ENCODE data around the gene TBC1D8. TPM values are rescaled to one million over a fixed set of nuclear protein-coding genes. Genes with fewer than 3 reads are reported as not detected.

Gene TBC1D8
- polyA plus RNA-seq, 3 donors: 16.1 to 78.0 (median 22.4) TPM

- peaks cover 0 to 2% (median 1%) of the 10 kb centered on the region in 7 donors for H3K9me3 Mint-ChIP-seq
- Histone ChIP-seq H2AFZ (ENCODE audit: insufficient read depth, low read depth, low read length, poor library complexity, severe bottlenecking) (no peak overlapping the region), H3K9ac (ENCODE audit: insufficient read depth, low read length, poor library complexity, severe bottlenecking) (no peak overlapping the region), H3K9me3 (replicated peaks in 1 of 2; ENCODE audit: control insufficient read depth in 1 of 2, insufficient read depth in 1 of 2, low read length in 2 of 2) (no peaks in the 10 kb centered on the region), H3K27me3 (ENCODE audit: control insufficient read depth in 2 of 2, insufficient read depth in 2 of 2, low read length in 2 of 2) (no peaks in the 10 kb centered on the region), H3K4me1 (ENCODE audit: control insufficient read depth in 1 of 2, insufficient read depth in 2 of 2, low read length in 2 of 2) (peaks cover 3% of the 10 kb centered on the region in 2 donors), H3K4me3 (replicated peaks in 1 of 3; ENCODE audit: low read depth in 2 of 3, low read length in 3 of 3) (no peak overlapping the region), H3K79me2 (ENCODE audit: insufficient read depth, low read length) (no peaks in the 10 kb centered on the region), H3K36me3 (replicated peaks in 1 of 2; ENCODE audit: control insufficient read depth in 1 of 2, insufficient read depth in 2 of 2, low read length in 2 of 2) (peaks cover 31 to 74% of the 10 kb centered on the region in 2 donors), H3K4me2 (replicated peaks; ENCODE audit: extremely low read depth, low read length, poor library complexity, severe bottlenecking) (no peak overlapping the region), H3K27ac (ENCODE audit: low read depth in 1 of 2, low read length in 2 of 2) (no peak overlapping the region), H4K20me1 (ENCODE audit: insufficient read depth, low read length) (peaks cover 31% of the 10 kb centered on the region)
- H3K36me3 Mint-ChIP-seq: peaks cover 63 to 72% of the 10 kb centered on the region in 2 donors
- WGBS (ENCODE audit: insufficient coverage): no CpG with 5 or more reads among the region's 3 CpGs
- no peak overlapping the region for H3K4me3 Mint-ChIP-seq
- H3K4me1 Mint-ChIP-seq: peaks cover 12% of the 10 kb centered on the region
- intact Hi-C loops (cut with micrococcal nuclease): no loop called here
- no peak for DNase-seq
- no peak for TF ChIP-seq CTCF (IDR thresholded peaks at IDR 0.05)
- no peaks in the 10 kb centered on the region for H3K27me3 Mint-ChIP-seq (ENCODE audit: low read depth in 3 of 3)
- no peak overlapping the region for H3K27ac Mint-ChIP-seq
These were observed 102.4 kb downstream of the TBC1D8 start for GRCh38 chr2:101048756-101049155.

- Mint-ChIP-seq H3K36me3 (peaks cover 54 to 62% of the 10 kb centered on the region in 2 donors), H3K9me3 (peaks cover 0 to 2% (median 1%) of the 10 kb centered on the region in 7 donors), H3K4me1 (peaks cover 22% of the 10 kb centered on the region), H3K4me3 (no peak overlapping the region), H3K27ac (no peak overlapping the region), H3K27me3 (ENCODE audit: low read depth in 3 of 3) (no peaks in the 10 kb centered on the region)
- H3K4me3 ChIP-seq (replicated peaks in 1 of 3; ENCODE audit: low read depth in 2 of 3, low read length in 3 of 3): no peak overlapping the region
- H3K9ac ChIP-seq (ENCODE audit: insufficient read depth, low read length, poor library complexity, severe bottlenecking): no peak overlapping the region
- peaks cover 7 to 13% of the 10 kb centered on the region in 2 donors for H3K4me1 ChIP-seq (ENCODE audit: control insufficient read depth in 1 of 2, insufficient read depth in 2 of 2, low read length in 2 of 2)
- H2AFZ ChIP-seq (ENCODE audit: insufficient read depth, low read depth, low read length, poor library complexity, severe bottlenecking): no peak overlapping the region
- peaks cover 24% of the 10 kb centered on the region for H4K20me1 ChIP-seq (ENCODE audit: insufficient read depth, low read length)
- H3K27me3 ChIP-seq (ENCODE audit: control insufficient read depth in 2 of 2, insufficient read depth in 2 of 2, low read length in 2 of 2): no peaks in the 10 kb centered on the region
- intact Hi-C loops (cut with micrococcal nuclease): no loop called here
- H3K79me2 ChIP-seq (ENCODE audit: insufficient read depth, low read length): no peaks in the 10 kb centered on the region
- whole genome bisulfite sequencing (ENCODE audit: insufficient coverage): 96% methylated on average over 3 of the region's 6 CpGs
- no peak overlapping the region for H3K27ac ChIP-seq (ENCODE audit: low read depth in 1 of 2, low read length in 2 of 2)
- no peak for TF ChIP-seq CTCF (IDR thresholded peaks at IDR 0.05)
- no peak overlapping the region for H3K4me2 ChIP-seq (replicated peaks; ENCODE audit: extremely low read depth, low read length, poor library complexity, severe bottlenecking)
- H3K9me3 ChIP-seq (replicated peaks in 1 of 2; ENCODE audit: control insufficient read depth in 1 of 2, insufficient read depth in 1 of 2, low read length in 2 of 2): no peaks in the 10 kb centered on the region
- DNase-seq: no peak
- H3K36me3 ChIP-seq (replicated peaks in 1 of 2; ENCODE audit: control insufficient read depth in 1 of 2, insufficient read depth in 2 of 2, low read length in 2 of 2): peaks cover 28 to 65% of the 10 kb centered on the region in 2 donors
These were observed 103.4 kb downstream of the TBC1D8 start for GRCh38 chr2:101047774-101048173.

Measured in CD14-positive monocyte (primary cell).